GM21737 (cell line): ENCODE data around the gene CPHXL.

Source experiments
- ATAC-seq: cut with Tn5 transposase; IDR thresholded peaks from one replicate; pipeline ENCODE4 v1.9.1; 2021; ENCODE audit warnings: mild to moderate bottlenecking, moderate library complexity; ENCODE audit not compliant: unreplicated experiment

Gene CPHXL

GRCh38 chr16:75702242-75702641 is 24.0 kb downstream of the CPHXL start:
- ATAC-seq = no peak

- no peak for ATAC-seq
These were observed 24.9 kb downstream of the CPHXL start, which contains the start of gene DUXB for GRCh38 chr16:75701361-75701760. TSS of gene DUXB (minus strand) at chr16:75701461. CDS start at chr16:75701418, 43 bp downstream.

- no peak for ATAC-seq
These were observed 28.7 kb downstream of the CPHXL start for GRCh38 chr16:75697571-75697970.

GRCh38 chr16:75695708-75696107 is 30.6 kb downstream of the CPHXL start:
- ATAC-seq = no peak

GRCh38 chr16:75687361-75687760 is 38.9 kb downstream of the CPHXL start:
- ATAC-seq = no peak

GRCh38 chr16:75682308-75682707 is 44.0 kb downstream of the CPHXL start:
- no peak for ATAC-seq

GRCh38 chr16:75679366-75679765 is 46.9 kb downstream of the CPHXL start:
- ATAC-seq = no peak

- no peak for ATAC-seq
These were observed 49.4 kb downstream of the CPHXL start, which contains the start of gene CPHXL2 for GRCh38 chr16:75676909-75677308. TSS of gene CPHXL2 (minus strand) at chr16:75677009. CDS start at chr16:75676999, 10 bp downstream.

- ATAC-seq = no peak
These were observed 58.8 kb downstream of the CPHXL start for GRCh38 chr16:75667503-75667902.
